ENCODE data around the gene CFD.
"Not testable (repeated sequence)": the region's sequence is repeated elsewhere in the genome, so short reads cannot be mapped to it uniquely, and the experiment has no call there.

The CFD gene

GRCh38 chr19:825897-826644, 33.4 kb upstream of the CFD start:
- DNase-seq, result no peak

DNA sequence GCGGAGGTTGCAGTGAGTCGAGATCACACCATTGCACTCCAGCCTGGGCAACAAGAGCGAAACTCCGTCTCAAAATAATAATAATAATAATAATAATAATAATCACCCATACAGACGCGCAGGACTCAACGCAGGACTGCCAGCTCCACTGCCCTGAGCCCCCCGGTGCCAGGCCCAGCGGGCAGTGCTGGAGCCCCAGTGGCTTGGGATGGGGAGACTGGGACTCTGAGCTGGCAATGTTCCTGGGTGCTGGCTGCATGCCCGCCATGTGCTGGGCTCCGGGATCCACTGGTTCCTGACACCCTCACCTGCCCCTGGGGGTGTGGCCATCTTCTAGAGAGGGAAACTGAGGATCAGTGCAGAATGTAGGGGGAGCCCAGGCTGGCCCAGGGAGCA, 32.2 kb upstream of the CFD start:
- DNase-seq, result no peak

GRCh38 chr19:827710-828321, 31.6 kb upstream of the CFD start, which contains the start of gene AZU1:
Gene AZU1, plus strand, starts transcription at chr19:827837. Its CDS starts 10 bp downstream, at chr19:827847.
- DNase-seq, result no peak

- DNase-seq, result no peak
These were observed 30.2 kb upstream of the CFD start for GRCh38 chr19:829129-829758.

GRCh38 chr19:831407-832369, 27.8 kb upstream of the CFD start:
- DNase-seq, result no peak

- DNase-seq, result no peak
These were observed 25.2 kb upstream of the CFD start for GRCh38 chr19:834216-834615.

- DNase-seq, result no peak
These were observed 24.2 kb upstream of the CFD start for GRCh38 chr19:835210-835810.

- DNase-seq, result no peak
These were observed 18.8 kb upstream of the CFD start, which contains the start of gene PRTN3 for GRCh38 chr19:840519-841206. Gene PRTN3, plus strand, starts transcription at chr19:840999. Its CDS starts 10 bp downstream, at chr19:841009.

- not testable (repeated sequence) for DNase-seq
These were observed 16.7 kb upstream of the CFD start for GRCh38 chr19:842802-843179.

DNA sequence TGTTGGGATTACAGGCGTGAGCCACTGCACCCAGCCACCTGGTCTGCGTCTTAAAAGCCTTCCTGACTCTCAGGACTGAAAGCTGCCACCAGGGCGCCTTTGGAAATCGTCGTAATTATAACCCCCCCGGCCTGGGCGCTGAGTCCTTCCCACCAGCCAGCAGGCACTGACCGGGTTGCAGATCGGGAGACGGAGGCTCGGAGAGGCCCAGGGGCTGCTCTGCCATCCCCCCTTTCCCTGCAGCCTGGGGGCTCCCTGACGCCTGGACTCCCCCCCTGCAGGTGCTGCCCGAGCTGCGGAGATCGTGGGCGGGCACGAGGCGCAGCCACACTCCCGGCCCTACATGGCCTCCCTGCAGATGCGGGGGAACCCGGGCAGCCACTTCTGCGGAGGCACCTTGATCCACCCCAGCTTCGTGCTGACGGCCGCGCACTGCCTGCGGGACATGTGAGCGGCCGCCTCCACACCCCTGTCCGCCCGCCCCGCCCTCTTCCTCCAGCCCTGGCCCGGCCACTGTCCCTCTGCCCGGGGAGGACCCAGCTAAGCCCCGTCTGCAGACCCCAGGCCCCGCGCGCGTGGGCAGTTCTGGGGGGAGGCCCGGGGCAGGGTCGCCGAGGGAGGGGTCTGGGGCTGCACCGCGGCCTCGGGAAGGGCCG, 16.2 kb upstream of the CFD start:
- DNase-seq, result no peak

GRCh38 chr19:843836-844545, 15.5 kb upstream of the CFD start:
- DNase-seq, result no peak

GRCh38 chr19:844546-844971, 14.9 kb upstream of the CFD start:
- no peak for DNase-seq

- DNase-seq, result no peak
These were observed 13.6 kb upstream of the CFD start for GRCh38 chr19:845707-846521.

GRCh38 chr19:848386-848921, 11.0 kb upstream of the CFD start:
- no peak for DNase-seq

DNA sequence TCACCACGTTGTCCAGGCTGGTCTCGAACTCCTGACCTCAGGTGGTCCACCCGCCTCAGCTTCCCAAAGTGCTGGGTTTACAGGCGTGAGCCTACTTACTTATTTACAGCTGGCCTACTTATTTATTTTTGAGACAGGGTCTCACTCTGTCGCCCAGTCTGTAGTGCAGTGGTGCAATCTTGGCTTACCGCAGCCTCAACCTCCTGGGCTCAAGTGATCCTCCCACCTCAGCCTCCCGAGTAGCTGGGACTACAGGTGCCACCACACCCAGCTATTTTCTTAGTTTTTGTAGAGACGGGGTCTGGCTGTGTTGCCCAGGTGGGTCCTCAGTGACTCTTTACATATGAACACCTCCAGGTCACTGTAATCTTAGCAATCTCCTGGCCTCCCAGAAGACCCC, 10.3 kb upstream of the CFD start:
- not testable (repeated sequence) for DNase-seq

GRCh38 chr19:850221-850978, 9.1 kb upstream of the CFD start:
- DNase-seq, result no peak

DNA sequence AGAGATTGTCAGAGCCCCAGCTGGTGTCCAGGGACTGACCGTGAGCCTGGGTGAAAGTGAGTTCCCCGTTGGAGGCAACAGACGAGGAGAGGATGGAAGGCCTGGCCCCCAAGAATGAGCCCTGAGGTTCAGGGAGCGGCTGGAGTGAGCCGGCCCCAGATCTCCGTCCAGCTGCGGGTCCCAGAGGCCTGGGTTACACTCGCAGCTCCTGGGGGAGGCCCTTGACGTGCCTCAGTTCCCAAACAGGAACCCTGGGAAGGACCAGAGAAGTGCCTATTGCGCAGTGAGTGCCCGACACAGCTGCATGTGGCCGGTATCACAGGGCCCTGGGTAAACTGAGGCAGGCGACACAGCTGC, 8.5 kb upstream of the CFD start:
- no peak for DNase-seq

DNA sequence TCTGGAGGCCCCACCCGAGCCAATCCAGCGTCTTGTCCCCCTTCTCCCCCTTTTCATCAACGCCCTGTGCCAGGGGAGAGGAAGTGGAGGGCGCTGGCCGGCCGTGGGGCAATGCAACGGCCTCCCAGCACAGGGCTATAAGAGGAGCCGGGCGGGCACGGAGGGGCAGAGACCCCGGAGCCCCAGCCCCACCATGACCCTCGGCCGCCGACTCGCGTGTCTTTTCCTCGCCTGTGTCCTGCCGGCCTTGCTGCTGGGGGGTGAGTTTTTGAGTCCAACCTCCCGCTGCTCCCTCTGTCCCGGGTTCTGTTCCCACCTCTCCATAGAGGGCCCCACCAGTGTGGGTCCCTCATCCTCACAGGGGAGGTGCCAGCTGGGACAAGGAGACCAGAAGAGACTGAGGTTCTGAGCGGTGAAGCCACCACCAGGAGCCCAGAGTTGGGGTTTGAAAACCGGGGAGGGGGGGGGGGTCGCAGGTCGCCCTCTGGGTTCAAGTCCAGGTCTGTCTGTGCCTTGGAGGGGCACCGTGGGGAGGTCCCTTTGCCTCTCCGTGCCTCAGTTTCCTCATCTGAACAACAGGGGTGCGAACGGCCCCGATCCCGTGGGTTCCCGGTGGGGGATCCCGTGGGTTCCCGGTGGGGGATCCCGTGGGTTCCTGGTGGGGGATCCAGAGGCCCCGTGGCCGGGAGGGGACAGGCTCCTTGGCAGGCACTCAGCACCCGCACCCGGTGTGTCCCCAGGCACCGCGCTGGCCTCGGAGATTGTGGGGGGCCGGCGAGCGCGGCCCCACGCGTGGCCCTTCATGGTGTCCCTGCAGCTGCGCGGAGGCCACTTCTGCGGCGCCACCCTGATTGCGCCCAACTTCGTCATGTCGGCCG, 7.1 kb upstream of the CFD start, which contains the start of gene ELANE:
Gene ELANE (plus strand): TSS at position 168 of the 878 bp plus-strand sequence. CDS start 26 bp downstream, at position 194.
- DNase-seq, result no peak
